NCI-H510A treated with DMSO at 0.1 percent for 48 hours (cell line): ENCODE results near the gene DGCR2.
"Not testable (repeated sequence)": the region's sequence is repeated elsewhere in the genome, so short reads cannot be mapped to it uniquely, and the experiment has no call there.

Source experiments
- DNase-seq: peaks from one replicate; lab custom pipeline; 2025; lab: John Stamatoyannopoulos, UW

DGCR2 gene

GRCh38 chr22:19084126-19084525, 38.1 kb downstream of the DGCR2 start:
- DNase-seq: not testable (repeated sequence)

- DNase-seq: no peak
Measured at GRCh38 chr22:19082793-19083192, 39.4 kb downstream of the DGCR2 start.

DNA sequence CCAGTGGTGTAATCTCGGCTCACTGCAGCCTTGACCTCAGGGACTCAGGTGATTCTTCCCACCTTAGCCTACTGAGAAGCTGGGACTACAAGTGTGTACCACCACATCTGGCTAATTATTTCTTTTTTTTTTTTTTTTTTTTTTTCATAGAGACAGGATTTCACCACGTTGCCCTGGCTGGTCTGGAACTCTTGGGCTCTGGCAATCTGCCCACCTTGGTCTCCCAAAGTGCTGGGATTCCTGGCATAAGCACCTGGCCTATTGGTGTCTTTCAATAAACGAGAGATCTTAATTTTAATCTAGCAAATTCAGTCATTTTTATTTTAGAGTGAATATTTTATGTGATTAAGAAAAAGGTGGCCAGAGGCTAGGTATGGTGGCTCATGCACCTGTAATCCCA, 40.1 kb downstream of the DGCR2 start:
- no peak for DNase-seq

GRCh38 chr22:19081351-19081750, 40.9 kb downstream of the DGCR2 start:
- DNase-seq: no peak

DNA sequence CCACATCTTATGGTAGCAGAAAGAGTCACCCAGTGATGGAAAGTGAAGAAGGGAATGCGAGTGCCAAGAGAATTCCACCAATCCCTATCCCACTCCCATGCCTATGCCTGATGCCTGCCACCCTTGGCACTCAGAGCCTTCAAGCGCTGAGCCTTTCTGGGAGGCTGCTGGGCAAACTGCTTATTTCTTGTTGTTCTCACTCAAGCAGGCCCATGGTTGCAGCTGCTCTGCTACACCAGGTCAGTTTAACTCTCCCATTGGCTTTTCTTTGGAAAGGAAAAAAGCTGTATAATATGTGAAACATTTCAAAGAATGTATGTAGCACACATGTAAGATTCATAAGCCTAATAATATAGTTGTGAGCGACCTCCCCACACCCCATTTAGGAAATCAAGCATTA, 41.4 kb downstream of the DGCR2 start:
- DNase-seq: no peak

GRCh38 chr22:19079691-19080090, 42.5 kb downstream of the DGCR2 start:
- no peak for DNase-seq

- no peak for DNase-seq
Measured at GRCh38 chr22:19075404-19075803, 46.8 kb downstream of the DGCR2 start.

DNA sequence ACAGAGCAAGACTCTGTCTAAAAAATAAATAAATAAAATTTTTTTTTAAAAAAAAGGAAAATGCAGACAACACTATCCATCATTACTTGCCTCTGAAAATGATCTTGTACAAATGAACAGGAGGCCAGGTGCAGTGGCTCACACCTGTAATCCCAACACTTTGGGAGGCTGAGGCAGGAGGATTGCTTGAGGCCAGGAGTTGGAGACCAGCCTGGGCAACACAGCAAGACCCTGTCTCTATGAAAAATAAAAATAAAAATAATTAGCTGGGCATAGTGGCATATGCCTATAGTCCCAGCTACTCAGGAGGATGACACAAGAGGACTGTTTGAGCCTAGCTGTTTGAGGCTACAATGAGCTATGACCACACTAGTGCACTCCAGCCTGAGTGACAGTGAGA, 49.4 kb downstream of the DGCR2 start:
- not testable (repeated sequence) for DNase-seq

DNA sequence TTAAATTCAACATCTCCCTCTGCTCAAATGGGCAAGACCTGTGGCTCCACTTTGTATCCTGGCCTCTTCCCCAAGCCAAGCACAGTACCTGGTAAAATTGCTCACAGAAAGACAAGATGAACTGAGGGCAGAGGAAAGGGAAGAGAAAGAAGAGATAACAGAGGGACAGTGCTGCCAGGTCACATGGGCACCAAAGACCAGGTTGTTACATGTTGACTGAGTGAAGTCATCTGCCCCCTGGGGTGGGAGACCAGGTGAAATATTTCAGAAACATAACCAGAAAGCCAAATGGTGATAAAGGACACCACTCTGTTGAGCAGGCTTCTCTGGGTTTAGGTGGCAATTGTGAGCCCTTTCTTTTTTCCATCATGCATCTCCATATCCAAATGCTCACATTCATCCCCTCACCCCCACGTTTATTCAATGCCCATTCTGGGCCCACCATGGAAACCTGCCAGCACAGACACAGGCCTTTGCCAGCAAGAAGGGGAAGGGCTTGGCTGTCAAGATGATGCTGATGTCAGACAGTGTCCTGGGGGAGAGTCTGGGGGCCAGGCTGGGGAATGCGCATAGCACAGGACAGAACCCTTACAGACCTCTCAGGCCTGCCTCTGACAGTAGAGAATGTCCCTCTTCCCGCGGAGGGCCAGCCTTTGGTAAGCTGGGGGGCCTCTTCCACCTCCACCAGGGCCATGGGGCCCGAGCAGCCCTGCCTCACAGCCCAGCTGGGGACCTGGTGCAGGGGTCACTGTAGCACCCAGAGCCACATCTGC, 51.6 kb downstream of the DGCR2 start:
- DNase-seq: no peak

GRCh38 chr22:19069451-19069850, 52.8 kb downstream of the DGCR2 start:
- no peak for DNase-seq

DNA sequence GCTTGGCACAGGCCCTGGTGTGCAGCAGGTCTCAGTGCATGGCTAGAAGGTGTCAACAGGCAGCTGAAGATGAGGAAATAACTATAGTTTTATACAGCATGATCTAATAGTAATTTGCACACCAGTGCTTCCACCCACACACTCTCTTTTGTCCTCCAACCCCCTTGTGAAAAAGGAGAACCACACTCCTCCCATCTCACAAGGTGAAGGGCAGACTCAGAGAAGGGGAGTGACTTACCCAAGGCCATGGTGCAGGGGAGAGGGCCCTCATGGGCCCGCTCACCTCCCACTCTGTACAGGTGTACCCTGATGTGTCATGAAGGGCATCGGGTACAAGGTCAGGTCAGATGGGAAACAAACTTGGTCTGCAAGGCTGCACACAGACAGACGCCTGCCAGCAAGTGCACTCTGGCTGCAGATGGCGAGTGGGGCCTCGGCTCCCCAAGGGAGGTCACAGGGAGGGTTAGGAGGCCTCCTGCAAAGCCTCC, 53.4 kb downstream of the DGCR2 start:
- DNase-seq: no peak

DNA sequence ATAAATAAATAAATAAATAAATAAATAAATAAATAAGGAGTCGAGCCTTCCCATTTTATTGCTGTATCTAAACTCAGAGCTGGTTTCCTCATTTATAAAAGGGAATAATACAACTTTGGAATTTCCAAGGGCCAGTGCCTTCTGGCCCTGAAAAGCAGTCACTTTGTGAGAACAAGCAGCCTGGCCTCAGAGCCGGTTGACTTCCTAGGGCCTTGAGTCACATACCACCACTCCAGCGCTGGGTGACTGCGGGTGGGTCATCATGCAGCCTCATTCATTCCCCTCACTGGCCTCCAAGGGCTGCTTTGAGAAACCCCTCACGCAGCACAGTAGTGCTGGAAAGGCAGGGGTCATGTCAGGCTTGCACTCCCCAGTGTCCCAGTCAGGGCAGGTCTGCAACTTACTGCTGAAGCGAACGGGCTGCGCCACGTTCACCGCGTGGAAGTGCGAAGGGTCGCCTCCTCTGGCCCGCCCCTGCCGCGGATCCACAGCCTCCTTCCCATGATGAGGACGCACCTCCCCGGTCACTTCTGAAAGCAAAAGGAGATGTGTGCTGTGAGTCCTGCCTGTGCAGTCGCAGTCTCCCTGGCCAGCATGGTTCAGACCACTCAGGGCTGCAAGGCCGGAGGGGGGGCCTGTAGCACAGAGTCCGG, 54.4 kb downstream of the DGCR2 start:
- DNase-seq: no peak

GRCh38 chr22:19066531-19067271, 55.5 kb downstream of the DGCR2 start:
- no peak for DNase-seq

GRCh38 chr22:19065929-19066328, 56.3 kb downstream of the DGCR2 start:
- DNase-seq: no peak

- DNase-seq: no peak
Measured at GRCh38 chr22:19065298-19065859, 56.8 kb downstream of the DGCR2 start.

GRCh38 chr22:19064354-19065054, 57.7 kb downstream of the DGCR2 start:
- no peak for DNase-seq

DNA sequence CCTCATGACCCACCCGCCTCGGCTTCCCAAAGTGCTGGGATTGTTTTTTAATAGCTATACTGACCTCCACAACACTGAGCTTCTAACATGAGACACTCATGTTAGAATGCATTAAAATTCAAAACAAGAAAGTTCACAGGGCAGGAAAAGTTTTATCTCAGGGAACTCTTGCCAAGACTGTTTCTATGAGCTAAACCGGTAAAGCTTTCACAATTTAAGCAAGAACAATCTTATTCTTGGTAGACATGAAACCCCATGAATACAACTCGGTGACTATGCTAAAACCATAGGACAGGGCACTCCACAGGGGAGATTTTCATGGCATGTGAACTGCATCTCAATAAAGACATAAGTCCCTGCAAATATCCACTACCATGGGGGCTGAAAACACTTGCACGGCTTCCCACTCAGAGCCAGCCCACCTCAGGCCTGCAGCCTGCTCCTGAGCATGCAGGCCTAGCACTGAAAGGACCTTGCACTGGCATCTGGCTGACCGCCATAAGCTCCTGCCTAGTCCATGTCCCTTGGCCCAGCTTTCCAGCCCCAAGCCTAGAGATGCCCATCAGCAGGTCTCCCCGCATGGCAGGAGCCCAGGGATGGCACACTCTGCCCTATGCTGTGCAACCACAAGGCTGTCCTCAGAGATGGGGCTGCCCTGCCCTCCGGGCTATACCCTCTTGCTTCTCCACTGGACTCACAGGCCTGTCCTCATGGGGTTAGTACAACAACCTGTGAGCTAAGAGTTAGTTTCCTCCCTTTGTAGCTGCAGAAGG, 58.4 kb downstream of the DGCR2 start:
- DNase-seq: no peak

DNA sequence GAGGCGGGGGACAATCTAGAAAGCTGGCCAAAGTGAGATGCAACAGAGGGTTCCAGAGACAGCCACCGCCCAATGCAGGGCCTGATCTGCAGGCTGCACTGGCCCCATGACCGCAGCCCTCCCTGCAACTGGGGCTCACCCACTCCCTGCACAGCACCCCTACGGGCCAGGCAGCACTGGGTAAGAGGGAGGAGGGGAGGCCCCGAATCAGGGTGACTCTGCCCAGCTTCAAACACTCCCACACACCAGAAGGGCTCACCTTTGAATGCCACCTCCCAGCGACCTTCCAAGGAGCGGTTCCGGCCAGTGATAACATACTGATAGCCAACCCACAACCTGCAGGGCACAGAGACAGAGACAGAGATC, 59.3 kb downstream of the DGCR2 start:
- DNase-seq: no peak

GRCh38 chr22:19062139-19062942, 59.9 kb downstream of the DGCR2 start:
- no peak for DNase-seq

DNA sequence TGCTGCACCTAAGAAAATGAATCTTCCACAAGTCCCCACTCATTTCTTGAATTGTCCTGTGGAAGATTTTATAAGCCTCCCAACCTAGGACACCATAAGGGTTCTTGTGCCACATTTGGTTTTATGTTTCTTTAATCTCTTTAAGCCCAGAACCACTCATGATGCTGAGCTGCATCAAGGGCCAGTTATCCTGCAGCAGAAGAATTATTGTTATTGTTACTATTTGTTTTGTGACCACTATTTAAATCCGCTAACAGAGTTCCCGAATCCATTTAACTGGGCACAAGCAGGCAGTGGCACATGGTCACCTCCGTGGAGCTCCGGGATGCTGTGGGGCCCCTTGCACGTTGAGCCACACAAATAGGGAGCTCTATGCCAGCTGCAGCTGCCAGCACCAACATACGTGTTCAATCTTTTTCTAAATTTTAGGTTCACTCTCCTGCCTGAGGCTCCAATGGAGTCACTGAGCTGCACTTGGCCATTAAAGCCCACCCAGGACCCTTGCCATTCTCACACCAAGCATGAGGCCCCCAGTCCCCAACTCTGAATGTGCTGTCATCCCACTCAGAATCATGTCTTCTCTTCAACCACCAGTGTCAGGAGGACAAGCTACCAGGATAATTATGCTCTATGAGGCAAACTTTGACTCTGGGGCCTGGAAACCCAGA, 60.6 kb downstream of the DGCR2 start:
- no peak for DNase-seq
